Upper lobe of left lung (tissue), 4 donors: ENCODE results near the gene NCOR2.
A peak's percentile ranks its signal among the peaks of the same experiment; 100 is the strongest.

ENCODE experiments used
- POLR2A ChIP-seq, 4 donors: fragments of 450-650 bp; IDR thresholded peaks; one replicate each; pipeline ENCODE4 v1.5.1; 2016 to 2017; ENCODE audit warnings: antibody characterized with exemption in 4 of 4, mild to moderate bottlenecking in 2 of 4
- POLR2AphosphoS5 ChIP-seq, 2 donors: sonication (generic); formaldehyde crosslinking; IDR thresholded peaks; one replicate each; pipeline ENCODE4 v1.5.1; 2017; ENCODE audit warnings: antibody characterized with exemption in 2 of 2
- TF ChIP-seq, protein P1 (sequence below), 6 experiments: fragments of 450-650 bp in 4 of 6; fragments of 200-600 bp in 2 of 6; sonication (generic) in 2 of 6; IDR thresholded peaks; one replicate each; pipeline ENCODE4 v1.5.1; 2016 to 2019; ENCODE audit warnings: antibody characterized with exemption in 6 of 6

GRCh38 chr12:124518051-124518932, 49.1 kb downstream of the NCOR2 start:
- TF ChIP-seq, protein P1, sequence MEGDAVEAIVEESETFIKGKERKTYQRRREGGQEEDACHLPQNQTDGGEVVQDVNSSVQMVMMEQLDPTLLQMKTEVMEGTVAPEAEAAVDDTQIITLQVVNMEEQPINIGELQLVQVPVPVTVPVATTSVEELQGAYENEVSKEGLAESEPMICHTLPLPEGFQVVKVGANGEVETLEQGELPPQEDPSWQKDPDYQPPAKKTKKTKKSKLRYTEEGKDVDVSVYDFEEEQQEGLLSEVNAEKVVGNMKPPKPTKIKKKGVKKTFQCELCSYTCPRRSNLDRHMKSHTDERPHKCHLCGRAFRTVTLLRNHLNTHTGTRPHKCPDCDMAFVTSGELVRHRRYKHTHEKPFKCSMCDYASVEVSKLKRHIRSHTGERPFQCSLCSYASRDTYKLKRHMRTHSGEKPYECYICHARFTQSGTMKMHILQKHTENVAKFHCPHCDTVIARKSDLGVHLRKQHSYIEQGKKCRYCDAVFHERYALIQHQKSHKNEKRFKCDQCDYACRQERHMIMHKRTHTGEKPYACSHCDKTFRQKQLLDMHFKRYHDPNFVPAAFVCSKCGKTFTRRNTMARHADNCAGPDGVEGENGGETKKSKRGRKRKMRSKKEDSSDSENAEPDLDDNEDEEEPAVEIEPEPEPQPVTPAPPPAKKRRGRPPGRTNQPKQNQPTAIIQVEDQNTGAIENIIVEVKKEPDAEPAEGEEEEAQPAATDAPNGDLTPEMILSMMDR (IDR thresholded peaks at IDR 0.05): no peak
- TF ChIP-seq POLR2AphosphoS5 (IDR thresholded peaks at IDR 0.05) (peak; percentile 30 to 66), POLR2A (IDR thresholded peaks at IDR 0.05) (peak in 1 of 4 donors; percentile 57)
